Stimulated activated CD4-positive, alpha-beta T cell treated with anti-CD3 and anti-CD28 coated beads, Interleukin-12 subunit alpha, Interleukin-12 subunit beta, amount 100 ng/mL, for 48 hours (primary cell): ENCODE measurements around the gene XPNPEP1.

Experiments
- DNase-seq, 3 donors: peaks; one replicate each; pipeline ENCODE4 v3.0.0-alpha.2; 2020; ENCODE audit warnings: low read depth in 2 of 3, low spot score in 1 of 3

XPNPEP1 gene

GRCh38 chr10:109922976-109923921 lies at the start of gene XPNPEP1:
Gene XPNPEP1 (minus strand): TSS chr10:109923511. CDS start chr10:109923433, 78 bp downstream.
- peak; percentile 61 to 80 (median 72) for DNase-seq

- no peak for DNase-seq
These were observed 49.2 kb upstream of the XPNPEP1 start for GRCh38 chr10:109972372-109973001.

GRCh38 chr10:109971634-109972033 lies 48.3 kb upstream of the XPNPEP1 start:
- no peak for DNase-seq

- DNase-seq: no peak
These were observed 46.5 kb upstream of the XPNPEP1 start for GRCh38 chr10:109969760-109970346.

- DNase-seq: no peak
These were observed 45.8 kb upstream of the XPNPEP1 start for GRCh38 chr10:109968953-109969759.

- DNase-seq: no peak
These were observed 44.4 kb upstream of the XPNPEP1 start for GRCh38 chr10:109967739-109968088.

GRCh38 chr10:109966961-109967738 lies 43.8 kb upstream of the XPNPEP1 start:
- no peak for DNase-seq

GRCh38 chr10:109964318-109964717 lies 41.0 kb upstream of the XPNPEP1 start:
- DNase-seq: no peak

- DNase-seq: no peak
These were observed 40.1 kb upstream of the XPNPEP1 start for GRCh38 chr10:109963439-109963838.

- DNase-seq: no peak
These were observed 38.9 kb upstream of the XPNPEP1 start for GRCh38 chr10:109962247-109962646.

GRCh38 chr10:109961174-109962001 lies 38.1 kb upstream of the XPNPEP1 start:
- no peak for DNase-seq

GRCh38 chr10:109960682-109961081 lies 37.4 kb upstream of the XPNPEP1 start:
- no peak for DNase-seq

GRCh38 chr10:109959259-109960145 lies 36.2 kb upstream of the XPNPEP1 start:
- no peak for DNase-seq

- no peak for DNase-seq
These were observed 34.7 kb upstream of the XPNPEP1 start for GRCh38 chr10:109958059-109958458.

- no peak for DNase-seq
These were observed 33.9 kb upstream of the XPNPEP1 start for GRCh38 chr10:109957092-109957797.

GRCh38 chr10:109956454-109957091 lies 33.3 kb upstream of the XPNPEP1 start:
- DNase-seq: peak in 2 of 3 donors; percentile 20 to 30

GRCh38 chr10:109953766-109954165 lies 30.5 kb upstream of the XPNPEP1 start:
- no peak for DNase-seq
